HG02588 (cell line): ENCODE measurements around the gene HTR3B.
"Not testable (repeated sequence)": the region's sequence is repeated elsewhere in the genome, so short reads cannot be mapped to it uniquely, and the experiment has no call there.

Experiments
- ATAC-seq: cut with Tn5 transposase; IDR thresholded peaks from one replicate; pipeline ENCODE4 v1.9.1; 2021; ENCODE audit warnings: mild to moderate bottlenecking, moderate library complexity; ENCODE audit not compliant: unreplicated experiment

The HTR3B gene

DNA sequence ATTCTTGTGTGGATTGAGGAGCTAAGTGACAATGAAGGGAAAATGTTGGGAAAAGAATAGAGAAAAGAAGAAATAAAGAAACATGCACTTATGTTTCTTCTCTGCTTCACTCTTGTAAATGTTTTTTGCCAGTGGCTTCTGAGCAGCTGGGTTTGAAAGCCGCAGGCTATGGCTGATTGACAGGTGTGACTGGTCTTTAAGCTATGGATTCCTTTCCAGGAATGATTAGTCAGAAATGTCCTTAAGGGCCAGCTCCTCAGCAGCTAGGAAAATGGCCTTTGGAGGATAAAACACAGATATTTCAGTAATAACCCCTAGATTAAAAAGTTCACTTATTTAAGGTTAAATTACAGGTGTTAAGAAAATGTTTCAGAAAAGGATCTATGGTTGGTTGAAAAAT lies 22.7 kb upstream of the HTR3B start:
- no peak for ATAC-seq

DNA sequence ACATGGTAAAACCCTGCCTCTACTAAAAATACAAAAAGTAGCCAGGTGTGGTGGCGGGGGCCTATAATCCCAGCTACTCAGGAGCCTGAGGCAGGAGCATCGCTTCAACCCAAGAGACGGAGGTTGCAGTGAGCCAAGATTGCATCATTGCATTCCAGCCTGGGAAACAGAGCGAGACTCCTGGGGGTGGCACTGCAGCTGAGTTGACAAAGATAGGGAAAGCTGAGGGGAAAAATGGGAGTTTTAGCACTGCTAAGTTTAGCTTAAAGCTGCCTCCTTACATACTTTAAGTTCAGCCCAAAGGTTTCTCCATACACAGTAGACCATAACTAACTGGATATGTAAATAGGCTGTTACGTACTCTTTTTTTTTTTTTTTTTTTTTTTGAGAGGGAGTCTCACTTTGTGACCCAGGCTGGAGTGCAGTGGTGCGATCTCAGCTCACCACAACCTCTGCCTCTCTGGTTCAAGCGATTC lies 20.2 kb upstream of the HTR3B start:
- no peak for ATAC-seq

DNA sequence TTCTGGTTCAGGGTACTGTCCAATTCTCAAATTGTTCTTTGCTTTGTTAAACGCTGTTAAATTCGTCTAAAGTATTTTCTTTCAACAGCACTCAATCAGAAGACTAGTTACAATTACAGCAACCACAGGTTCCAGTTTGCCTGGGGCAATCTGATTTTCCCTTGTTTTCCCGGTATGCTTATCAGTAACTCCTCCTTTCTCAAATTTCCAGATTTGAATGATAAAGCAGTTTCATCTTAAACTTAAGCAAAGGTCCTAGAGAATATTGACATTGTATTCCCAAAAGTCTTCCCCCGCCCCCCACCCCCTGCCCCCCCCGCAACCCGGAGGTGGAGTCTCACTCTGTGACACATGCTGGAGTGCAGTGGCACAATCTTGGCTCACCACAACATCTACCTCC lies 18.7 kb upstream of the HTR3B start:
- no peak for ATAC-seq

DNA sequence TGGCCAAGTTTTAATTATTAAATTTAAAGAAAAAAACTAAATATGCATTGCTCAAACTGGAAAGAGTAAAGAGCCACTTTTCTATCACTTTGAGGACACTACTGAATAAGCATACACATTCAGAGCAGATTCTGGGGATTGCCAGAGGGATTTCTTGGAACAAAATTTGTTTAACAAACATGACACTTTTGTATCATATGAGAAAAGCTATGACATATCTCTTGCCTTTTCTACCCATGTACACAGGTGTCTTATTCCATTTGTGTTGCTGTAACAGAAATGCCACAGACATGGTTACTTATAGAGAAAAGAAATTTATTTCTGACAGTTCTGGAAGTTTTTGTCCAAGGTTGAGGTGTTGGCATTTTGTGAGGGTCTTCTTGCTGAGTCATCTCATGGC lies 15.7 kb upstream of the HTR3B start:
- no peak for ATAC-seq

DNA sequence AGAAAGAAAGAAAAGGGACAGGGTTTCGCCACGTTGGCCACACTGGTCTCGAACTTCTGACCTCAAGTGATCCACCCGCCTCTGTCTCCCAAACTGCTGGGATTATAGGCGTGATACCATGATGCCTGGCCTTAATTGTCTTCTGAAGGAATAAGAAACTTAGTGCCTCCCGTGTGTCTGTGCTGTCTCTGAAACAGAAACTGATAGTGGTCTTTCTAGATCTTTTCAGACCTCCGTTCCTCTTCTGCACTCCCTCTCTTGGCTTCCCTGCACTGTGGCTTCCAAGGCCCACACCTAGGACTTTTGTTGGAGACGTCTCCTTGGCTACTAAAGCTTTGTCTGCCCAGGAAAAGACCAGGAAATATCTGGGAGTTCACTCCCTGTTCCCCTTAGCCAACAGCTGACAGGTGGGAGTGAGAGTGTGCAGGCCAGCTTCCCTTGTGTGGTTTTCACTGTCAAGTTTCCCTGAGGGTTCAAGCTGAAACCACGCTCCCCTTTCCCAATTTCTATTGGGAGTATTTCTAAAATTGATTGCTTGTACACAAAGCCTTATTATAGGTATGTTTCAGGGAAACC lies 10.1 kb upstream of the HTR3B start:
- ATAC-seq, result no peak

DNA sequence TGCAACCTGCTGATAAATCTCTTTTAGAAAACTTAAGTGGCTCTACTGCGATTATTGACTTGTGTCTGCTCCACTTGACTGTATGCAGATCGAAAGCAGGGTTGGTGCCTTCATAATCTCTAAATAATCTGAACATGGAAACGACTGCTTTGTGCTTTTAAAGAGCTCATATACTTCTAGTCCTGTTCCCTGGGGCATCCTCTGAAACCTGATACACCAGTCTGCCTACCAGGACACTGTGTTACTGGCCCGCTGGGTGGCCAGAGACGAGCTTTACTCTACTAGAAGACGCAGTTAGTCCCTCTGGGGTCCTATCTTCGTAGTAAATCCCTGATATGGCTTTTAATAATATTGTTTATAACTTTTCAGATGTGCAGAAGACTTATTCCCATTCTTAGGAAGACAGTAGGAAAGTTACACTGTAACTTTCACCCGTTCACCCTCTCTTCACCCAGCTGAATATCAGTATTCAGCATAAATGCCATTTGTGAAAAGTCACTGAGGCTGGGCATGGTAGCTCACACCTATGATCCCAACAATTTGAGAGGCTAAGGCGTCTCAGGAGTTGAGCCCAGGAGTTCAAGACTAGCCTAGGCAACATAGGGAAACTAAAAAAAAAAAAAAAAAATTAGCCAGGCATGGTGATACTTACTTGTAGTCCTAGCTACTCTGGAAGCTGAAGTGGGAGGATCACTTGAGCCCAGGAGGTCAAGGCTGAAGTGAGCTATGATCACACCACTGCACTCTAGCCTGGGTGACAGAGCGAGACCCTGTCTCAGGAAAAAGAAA lies 9.0 kb upstream of the HTR3B start:
- no peak for ATAC-seq

DNA sequence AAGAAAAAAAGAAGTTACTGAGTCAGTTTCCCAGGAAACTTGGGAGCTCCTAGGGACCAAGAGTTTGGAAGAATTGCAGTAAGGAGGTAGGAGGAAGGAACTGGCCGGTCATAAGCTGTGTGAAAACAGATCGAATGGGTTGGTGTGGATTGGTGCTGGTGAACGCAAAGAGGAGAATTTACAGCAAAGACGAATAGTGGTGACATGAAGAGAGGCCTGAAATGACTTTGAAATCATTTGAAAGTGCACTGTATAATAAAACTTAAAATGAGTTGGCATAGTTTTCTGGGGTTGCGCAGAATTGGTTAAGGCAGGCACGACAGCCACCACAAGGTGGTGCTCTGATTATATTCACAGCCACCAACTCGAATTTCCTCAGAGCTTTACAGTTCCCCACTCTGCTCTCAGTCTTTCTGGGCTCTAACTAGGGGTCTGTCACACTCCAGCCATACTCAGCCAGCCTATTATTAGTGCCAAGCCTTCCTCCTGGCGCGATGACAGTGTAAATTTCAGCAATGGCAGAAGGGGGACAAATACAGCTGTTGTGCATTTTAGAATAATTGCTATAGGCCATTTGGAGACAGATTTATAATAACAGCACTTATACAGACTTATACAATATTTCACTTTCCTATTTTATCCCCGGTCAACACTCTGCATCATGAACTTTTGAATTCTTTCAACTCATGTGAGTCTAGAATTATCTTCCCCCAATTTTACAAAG lies 8.3 kb upstream of the HTR3B start:
- ATAC-seq, result peak; percentile 45

DNA sequence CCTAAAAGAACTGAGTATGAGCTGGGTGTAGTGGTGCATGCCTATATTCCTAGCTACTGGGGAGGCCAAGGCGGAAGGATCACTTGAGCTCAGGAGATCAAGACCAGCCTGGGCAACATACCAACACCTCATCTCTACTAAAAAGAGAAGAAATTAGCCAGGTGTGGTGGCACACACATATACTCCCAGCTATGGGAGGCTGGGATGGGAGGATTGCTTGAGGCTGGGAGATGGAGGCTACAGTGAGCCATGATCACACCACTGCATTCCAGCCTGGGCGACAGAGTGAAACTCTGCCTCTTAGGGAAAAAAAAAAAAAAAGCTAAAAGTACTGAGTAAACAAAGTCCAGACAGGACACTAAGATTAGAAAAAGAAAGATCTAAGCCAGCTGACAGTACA lies 3.5 kb upstream of the HTR3B start:
- ATAC-seq, result no peak

DNA sequence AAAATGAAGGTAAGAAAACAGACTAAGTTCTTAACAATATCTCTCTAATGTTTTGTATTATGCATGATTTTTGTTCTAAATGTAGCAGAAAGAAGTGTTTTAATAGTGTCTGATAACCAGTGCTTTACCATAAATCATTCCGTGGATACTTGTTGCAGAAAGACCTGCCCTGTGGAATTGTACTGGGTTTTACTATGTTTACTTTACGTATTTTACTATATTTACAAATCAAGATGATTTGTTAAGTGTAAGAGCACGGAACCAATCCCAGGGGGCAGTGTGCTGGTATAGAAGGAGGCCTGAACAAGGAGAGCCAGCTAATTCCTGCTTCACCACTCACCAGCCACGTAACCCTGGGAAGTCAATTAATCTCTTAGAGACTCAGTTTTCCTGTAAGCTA lies 1.4 kb downstream of the HTR3B start:
- ATAC-seq, result no peak

DNA sequence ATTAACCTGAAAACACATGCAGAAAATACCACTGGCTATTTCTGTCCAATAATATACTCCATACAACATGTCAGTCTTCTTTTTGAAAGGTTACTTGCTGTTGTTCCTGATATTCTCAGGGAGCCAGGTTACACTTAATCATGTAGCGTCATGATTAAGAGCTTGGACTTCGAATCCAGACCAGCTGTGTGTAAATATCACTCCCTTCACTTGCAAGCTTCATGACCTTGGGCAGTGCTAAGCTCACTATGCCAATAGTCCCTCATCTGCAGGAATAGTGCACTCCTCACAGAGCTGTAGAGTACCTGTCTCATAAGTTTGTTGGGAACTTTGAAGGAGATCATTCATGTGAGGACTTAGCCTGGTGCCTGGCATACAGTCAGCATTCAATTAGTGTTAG lies 1.9 kb downstream of the HTR3B start:
- no peak for ATAC-seq

DNA sequence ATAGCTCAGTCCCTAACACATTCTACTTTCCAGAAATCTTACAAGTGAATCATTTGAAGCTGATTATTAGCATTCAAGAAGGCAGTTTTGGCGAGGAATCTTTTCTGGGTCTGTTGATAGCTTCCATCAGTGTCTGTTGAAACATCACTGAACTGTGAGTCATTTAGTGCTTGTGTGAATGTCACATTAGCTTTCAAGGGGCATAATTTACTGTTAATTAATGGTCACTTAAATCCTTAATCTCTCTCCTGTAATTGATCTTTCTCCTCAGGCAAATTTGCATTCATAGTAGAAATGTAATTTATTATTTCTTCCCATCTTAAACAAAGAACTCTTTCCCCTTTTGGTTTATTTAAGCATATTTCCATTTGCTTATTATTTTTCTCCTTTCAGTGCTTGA lies 2.6 kb downstream of the HTR3B start:
- no peak for ATAC-seq

DNA sequence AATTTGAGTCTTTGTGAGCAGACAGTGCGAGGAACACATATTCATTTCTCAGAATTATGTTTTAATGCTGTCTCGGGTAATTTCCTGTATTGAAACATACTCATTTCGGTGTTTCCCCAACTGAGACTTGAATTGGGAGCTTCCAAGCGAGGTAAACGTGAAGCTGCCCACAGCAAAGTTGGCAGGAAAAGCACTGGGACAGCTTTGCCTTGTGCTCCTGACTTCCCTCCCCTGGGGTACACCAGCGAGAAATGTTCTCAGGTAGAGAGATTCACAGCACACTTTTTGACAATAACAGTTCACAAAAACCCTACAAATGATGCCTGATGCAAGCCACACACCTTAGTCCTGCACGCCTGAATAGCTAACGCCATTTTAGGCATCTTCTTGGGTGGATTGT lies 3.1 kb downstream of the HTR3B start:
- no peak for ATAC-seq

DNA sequence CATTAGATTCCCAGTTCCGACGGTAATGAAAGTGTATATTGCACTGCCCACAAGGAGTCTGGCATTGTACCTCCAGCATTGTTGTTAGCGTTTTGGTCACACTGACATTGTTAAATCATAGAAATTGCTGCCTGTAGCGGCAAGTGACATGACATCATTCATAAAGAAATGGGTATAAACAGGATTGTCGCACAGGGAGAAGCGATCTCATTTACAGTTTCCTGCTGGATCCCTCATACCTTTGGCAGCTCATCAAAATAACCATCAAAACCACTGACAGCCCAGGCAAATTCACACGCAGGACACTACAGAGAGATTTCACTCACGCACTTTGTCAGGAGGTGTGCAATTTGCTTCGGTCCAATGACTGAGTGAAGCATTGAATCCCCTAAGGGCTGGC lies 3.5 kb downstream of the HTR3B start:
- no peak for ATAC-seq

DNA sequence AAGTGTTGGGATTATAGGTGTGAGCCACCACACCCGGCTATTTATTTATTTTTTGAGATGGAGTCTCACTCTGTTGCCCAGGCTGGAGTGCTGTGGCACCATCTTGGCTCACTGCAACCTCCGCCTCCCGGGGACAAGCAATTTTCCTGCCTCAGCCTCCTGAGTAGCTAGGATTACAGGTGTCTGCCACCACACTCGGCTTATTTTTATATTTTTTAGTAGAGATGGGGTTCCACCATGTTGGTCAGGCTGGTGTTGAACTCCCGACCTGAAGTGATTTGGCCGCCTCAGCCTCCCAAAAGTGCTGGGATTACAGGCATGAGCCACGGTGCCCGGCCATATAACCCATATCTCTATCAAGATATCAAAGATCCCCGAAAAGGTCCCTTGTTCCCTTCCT lies 6.9 kb downstream of the HTR3B start:
- not testable (repeated sequence) for ATAC-seq

DNA sequence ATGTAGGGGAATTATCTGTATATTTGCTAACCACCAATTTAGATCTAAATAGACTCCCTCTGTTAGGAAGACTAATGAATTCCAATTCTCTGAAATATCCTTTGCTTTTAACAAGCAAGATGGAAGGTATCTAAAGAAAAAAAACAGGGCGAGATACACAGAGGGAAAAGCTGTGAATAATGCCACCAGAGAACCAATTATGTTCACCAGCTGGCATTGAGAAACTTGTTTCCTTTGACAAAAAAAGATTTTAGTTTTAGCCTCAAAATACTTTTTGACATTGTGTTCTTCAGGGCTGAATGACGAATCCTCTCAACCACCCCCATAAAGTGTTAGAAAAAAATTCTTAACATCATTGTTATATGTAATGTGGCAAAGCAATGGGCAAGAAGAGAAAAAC lies 19.0 kb downstream of the HTR3B start:
- no peak for ATAC-seq

DNA sequence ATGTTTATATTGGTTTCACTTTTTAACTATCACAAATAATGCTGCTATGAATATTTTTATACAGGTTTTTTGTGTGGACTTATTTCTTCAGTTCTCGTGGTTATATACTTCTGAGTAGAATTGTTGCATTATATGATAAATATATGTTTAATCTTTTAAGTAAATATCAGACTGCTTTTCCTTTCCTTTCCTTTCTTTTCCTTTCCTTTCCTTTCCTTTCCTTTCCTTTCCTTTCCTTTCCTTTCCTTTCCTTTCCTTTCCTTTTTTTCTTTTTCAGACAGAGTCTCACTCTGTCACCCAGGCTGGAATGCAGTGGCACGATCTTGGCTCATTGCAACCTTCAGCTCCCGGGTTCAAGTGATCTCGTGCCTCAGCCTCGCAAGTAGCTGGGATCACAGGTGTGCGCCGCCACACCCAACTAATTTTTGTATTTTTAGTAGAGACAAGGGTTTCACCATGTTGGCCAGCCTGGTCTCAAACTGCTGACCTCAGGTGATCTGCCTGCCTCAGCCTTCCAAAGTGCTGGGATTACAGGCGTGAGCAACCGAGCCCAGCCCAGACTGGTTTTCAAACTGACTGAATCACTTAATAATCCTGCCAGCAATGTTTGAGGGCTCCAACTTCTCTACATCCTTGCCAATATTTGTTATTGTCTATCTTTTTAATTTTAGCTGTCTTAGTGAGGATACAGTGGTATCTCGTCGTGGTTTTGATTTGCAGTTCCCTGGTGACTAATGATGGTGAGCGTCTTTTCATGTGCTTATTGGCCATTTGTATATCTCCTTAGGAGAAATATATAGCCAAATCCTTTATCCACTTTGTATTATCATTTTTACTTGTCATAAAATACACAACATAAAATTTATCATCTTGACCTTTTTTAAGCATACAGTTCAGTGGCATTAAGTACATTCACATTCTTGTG lies 21.9 kb downstream of the HTR3B start:
- no peak for ATAC-seq

DNA sequence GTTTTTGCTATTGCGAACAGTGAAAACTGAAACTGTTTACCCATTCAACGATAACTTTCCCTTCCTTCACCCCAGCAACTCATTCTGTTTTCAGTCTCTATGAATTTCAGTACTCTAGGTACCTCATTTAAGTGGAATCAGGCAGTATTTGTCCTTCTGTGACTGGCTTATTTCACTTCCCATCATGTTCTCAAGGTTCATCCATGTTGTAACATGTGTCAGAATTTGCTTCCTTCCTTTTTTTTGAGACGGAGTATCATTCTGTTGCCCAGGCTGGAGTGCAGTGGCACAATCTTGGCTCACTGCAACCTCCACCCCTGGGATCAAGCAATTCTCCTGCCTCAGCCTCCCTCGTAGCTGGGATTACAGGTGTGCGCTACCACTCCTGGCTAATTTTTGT lies 23.7 kb downstream of the HTR3B start:
- no peak for ATAC-seq

DNA sequence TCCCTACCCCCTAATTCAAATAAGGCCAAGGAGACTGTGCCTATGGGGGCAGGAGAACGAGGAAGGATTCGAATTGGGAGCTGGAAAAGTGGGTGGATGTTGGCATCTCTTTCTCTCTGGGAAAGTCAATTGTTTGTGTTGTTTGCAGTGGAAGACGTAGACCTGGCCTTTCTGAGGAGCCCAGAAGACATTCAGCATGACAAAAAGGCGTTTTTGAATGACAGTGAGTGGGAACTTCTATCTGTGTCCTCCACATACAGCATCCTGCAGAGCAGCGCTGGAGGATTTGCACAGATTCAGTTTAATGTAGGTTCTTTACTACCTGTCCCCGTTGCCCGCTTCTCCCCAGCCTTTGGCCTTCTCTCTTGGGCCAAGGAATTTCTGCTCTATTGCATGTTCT lies 28.2 kb downstream of the HTR3B start:
- ATAC-seq, result no peak

DNA sequence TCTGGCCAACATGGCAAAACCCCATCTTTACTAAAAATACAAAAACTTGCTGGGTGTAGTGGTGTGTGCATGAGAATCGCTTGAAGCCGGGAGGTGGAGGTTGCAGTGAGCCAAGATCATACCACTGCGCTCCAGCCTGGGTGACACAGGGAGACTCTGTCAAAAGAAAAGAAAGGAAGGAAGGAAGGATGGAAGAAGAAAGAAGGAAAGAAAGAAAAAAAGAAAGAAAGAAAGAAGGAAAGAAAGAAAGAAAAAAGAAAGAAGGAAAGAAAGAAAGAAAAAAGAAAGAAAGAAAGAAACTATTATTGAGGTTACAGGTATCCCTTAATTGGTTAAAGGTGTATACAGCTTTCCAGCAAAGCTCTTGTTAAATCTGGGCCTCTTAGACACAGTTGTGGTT lies 29.6 kb downstream of the HTR3B start:
- not testable (repeated sequence) for ATAC-seq

DNA sequence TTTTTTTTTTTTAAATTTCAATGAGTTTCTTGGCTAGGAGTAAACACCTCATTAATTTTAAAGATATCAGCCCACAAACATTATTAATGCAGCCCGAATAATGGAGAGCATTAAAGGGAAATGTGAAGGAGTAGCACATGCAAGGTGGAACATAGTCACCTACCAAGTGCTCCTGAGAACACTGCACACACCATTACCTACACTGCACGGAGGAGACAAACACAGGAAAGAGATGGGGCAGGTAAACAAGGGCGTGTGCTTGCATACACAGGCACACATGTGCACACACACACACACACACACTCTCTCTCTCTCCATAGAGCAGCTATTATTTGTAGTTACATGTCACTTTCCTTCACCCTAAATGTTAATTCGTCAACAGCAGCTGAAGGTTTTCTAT lies 30.2 kb downstream of the HTR3B start:
- no peak for ATAC-seq

DNA sequence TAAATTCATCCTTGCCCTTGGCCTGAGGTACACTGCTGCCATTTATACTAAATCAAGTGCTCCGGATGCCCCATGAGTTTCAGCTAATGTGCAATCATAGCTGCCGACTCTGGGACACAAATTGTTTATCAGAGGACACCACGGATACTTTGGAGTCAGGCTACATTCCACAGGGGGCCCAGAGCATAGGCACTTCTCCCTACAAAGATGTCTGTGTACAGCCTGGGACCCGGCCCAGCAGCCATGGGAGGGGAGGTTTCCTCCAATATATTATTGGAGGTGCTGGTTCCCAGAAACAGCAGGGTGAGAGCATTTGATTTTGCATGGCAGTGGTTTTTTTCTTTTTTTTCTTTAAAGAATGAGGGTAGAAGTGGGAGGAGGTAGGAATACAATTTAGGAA lies 31.3 kb downstream of the HTR3B start:
- ATAC-seq, result no peak
